IgD-negative memory B cell (primary cell): ENCODE measurements around the gene AMD1. TPM values are rescaled to one million over a fixed set of nuclear protein-coding genes. Genes with fewer than 3 reads are reported as not detected.
"Not testable (repeated sequence)": the region's sequence is repeated elsewhere in the genome, so short reads cannot be mapped to it uniquely, and the experiment has no call there.

ENCODE experiments used
- H3K27ac Mint-ChIP-seq, 3 donors: one replicate each; pipeline ENCODE4 v1.8.0; 2020 to 2022; ENCODE audit warnings: mild to moderate bottlenecking in 3 of 3, mixed read lengths in 3 of 3, moderate library complexity in 1 of 3
- H3K27me3 Mint-ChIP-seq: one replicate; pipeline ENCODE4 v1.8.0; 2021; ENCODE audit warnings: mixed read lengths
- H3K36me3 Mint-ChIP-seq: one replicate; pipeline ENCODE4 v1.8.0; 2020; ENCODE audit warnings: mild to moderate bottlenecking, mixed read lengths
- H3K4me1 Mint-ChIP-seq, 3 donors: one replicate each; pipeline ENCODE4 v1.8.0; 2020 to 2022; ENCODE audit warnings: mixed read lengths in 3 of 3, mild to moderate bottlenecking in 1 of 3
- H3K4me3 Mint-ChIP-seq, 4 donors: one replicate each; pipeline ENCODE4 v1.8.0; 2020 to 2022; ENCODE audit warnings: mild to moderate bottlenecking in 4 of 4, mixed read lengths in 4 of 4, moderate library complexity in 3 of 4
- H3K9me3 Mint-ChIP-seq, 3 donors: one replicate each; pipeline ENCODE4 v1.8.0; 2020 to 2021; ENCODE audit warnings: mixed read lengths in 3 of 3, mild to moderate bottlenecking in 1 of 3
- polyA plus RNA-seq: library from polyadenylated mRNA; unstranded; fragments of 300-500 nt; fragmentation: Illumina TruSeq; gene quantifications from one replicate; pipeline ENCODE4 v1.2.3, GENCODE V29; 2021

AMD1 gene
- polyA plus RNA-seq, result 46.2 TPM

DNA sequence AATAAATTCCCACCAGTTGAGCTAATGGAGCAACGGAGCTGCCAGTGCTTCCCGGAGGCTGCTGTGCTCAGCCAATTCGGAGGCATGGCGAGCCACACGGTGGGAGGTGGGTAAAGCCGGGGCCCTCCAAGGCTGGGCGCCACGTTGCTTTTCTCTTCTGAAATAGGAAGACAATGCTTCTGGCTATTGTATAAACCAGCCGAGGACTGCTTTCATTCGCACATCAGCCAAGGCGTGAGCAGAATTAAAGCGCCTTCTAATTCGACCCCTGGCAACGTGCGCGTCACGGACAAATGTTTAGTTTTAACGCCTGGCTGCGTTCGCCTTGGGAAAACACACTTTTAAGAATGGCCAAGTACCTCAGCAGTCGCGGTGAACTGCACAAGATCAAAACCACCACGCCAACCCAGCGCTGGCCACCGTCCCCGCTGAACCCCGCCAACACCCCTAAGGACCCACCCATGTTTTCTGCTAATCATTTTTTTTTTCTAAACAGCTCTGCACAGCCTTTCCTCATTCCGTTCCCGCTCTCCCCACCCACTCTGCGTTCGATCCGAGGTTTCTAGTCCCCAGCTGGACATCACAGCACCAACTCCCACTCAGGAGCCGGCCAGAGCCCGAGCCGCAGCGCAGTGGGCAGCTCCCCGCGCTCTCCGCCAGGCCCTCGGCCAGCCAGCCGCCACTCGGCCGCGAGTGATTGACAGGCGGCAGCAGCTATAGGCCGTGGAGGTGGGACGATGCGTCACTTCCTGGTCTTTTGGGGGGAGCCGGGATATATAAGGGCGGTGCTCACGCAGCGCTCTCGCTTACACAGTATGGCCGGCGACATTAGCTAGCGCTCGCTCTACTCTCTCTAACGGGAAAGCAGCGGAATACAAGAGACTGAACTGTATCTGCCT is at the start of gene AMD1:
Gene AMD1, plus strand, starts transcription at position 805 of the 899 bp plus-strand sequence. CDS start 321 bp downstream, outside the sequence.
- Mint-ChIP-seq H3K27me3 (no peaks in the 10 kb centered on the region), H3K27ac (peak within 1 kb of the TSS; percentile 94 to 99 (median 96)), H3K9me3 (no peaks in the 10 kb centered on the region), H3K4me3 (peak within 1 kb of the TSS; percentile 94 to 100 (median 98)), H3K36me3 (no peaks in the 10 kb centered on the region), H3K4me1 (peaks cover 28 to 34% (median 29%) of the 10 kb centered on the region in 3 donors)

DNA sequence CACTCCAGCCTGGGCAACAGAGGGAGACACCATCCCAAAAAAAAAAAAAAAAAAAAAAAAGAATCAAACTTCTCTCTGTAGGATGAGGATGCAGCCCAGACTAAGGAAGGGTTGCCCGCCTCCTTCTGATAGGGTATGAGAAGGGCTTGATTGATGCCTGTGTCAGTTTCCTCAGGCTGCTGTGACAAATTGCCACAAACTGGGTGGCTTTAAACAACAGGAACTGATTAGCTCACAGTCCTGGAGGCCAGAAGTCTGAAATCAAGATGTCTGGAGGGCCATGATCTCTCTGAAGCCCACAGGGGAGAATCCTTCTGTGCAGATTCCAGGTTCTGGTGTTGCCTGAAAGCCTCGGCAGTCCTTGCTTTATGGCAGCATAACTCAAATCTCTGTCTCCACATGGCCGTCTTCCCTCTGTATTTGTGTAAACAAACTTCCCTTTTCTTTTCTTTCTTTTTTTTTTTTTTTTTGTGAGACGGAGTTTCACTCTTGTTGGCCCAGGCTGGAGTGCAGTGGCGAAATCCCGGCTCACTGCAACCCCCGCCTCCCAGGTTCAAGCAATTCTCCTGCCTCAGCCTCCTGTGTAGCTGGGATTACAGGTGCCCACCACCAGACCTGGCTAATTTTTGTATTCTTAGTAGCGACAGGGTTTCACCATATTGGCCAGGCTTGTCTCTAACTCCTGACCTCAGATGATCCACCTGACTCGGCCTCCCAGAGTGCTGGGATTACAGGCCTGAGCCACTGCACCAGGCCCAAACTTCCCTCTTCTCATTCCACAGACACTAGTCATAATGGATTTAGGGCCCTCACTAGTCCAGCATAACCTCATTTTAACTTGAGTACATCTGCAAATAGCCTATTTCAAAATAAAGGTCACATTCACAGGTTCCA is 48.1 kb upstream of the AMD1 start:
- Mint-ChIP-seq H3K4me1 (peaks cover 0 to 4% (median 3%) of the 10 kb centered on the region in 3 donors), H3K9me3 (peaks cover 0 to 1% (median 0%) of the 10 kb centered on the region in 3 donors), H3K4me3 (peak overlapping the region in 2 of 4 donors; percentile 39 to 68), H3K36me3 (no peaks in the 10 kb centered on the region), H3K27ac (peak overlapping the region in 1 of 3 donors; percentile 39), H3K27me3 (no peaks in the 10 kb centered on the region)

DNA sequence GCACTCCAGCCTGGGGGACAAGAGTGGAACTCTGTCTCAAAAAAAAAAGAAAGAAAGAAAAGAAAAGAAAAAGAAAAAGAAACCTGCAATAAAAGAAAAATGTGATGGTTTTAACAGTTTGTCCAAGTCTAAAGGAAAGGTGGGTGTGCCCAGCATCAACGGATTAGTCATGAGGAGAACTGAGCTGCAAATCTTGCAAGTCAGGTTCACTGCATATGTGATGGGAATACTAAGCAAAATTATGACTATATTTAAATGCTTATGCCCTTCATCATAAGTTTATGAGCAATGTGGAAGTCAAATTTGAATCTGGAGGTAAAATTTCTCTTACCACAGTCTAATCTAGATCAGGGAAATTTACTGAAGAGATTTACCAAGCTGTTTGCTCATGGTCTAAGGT is 46.2 kb upstream of the AMD1 start:
- Mint-ChIP-seq H3K4me3 (peak overlapping the region in 1 of 4 donors; percentile 43), H3K27me3 (no peaks in the 10 kb centered on the region), H3K36me3 (peaks cover 4% of the 10 kb centered on the region), H3K9me3 (peaks cover 0 to 1% (median 0%) of the 10 kb centered on the region in 3 donors), H3K4me1 (peaks cover 0 to 4% (median 3%) of the 10 kb centered on the region in 3 donors), H3K27ac (no peak overlapping the region)

DNA sequence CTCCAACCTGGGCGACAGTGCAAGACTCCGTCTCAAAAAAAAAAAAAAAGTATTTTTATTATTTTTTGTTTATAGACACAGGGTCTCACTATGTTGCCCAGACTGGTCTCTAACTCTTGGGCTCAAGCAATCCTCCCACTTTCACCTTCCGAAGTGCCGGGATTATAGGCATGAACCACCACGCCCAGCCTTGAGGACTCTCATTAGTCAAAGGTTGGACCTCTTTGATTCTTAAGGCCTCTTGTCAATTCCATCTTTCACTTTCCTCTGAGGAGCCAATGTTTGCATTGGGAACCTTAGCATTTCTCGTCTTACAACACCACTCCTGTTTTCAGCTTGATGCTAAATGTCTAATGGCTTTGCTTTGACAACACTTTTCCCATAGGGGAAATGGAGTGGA is 43.2 kb upstream of the AMD1 start:
- H3K4me3 Mint-ChIP-seq, result no peak overlapping the region
- H3K4me1 Mint-ChIP-seq, result peaks cover 0 to 1% (median under 1%) of the 10 kb centered on the region in 3 donors
- no peaks in the 10 kb centered on the region for H3K9me3 Mint-ChIP-seq
- peak overlapping the region in 1 of 3 donors; percentile 33 for H3K27ac Mint-ChIP-seq
- H3K27me3 Mint-ChIP-seq, result no peaks in the 10 kb centered on the region
- peaks cover 4% of the 10 kb centered on the region for H3K36me3 Mint-ChIP-seq

DNA sequence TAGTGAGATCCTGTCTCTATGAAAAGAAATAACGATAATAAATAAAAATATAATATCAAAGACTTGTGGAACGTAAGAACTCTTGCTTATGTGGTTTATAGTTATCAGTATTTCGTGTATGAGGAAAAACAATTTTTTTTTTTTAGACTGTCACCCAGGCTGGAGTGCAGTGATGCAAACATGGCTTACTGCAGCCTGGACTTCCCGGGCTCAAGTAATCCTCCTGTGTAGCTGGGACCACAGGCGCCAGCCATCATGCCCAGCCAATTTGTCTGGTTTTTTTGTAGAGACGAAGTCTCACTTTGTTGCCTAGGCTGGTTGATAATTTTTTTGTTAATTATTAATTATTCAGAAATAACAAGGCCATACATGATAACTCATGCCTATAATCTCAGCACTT is 40.8 kb upstream of the AMD1 start:
- Mint-ChIP-seq H3K4me3 (no peak overlapping the region), H3K36me3 (peaks cover 4% of the 10 kb centered on the region), H3K4me1 (no peaks in the 10 kb centered on the region), H3K27me3 (no peaks in the 10 kb centered on the region), H3K27ac (no peak overlapping the region), H3K9me3 (no peaks in the 10 kb centered on the region)

DNA sequence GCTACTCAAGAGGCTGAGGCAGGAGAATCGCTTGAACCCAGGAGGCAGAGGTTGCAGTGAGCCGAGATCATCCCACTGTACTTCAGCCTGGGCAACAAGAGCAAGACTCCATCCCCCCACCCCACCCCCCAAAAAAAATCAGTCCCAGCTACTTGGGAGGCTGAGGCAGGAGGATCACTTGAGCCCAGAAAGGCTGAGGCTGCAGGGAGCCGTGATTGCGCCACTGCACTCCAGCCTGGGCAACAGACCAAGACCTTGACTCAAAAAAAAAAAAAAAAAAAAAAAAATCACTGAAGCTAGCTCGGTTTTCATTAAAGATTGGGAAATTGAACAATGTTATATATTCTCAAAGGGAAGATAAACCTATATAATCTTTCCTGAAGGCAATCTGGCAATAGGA is 38.8 kb upstream of the AMD1 start:
- not testable (repeated sequence) for H3K4me3 Mint-ChIP-seq, H3K36me3 Mint-ChIP-seq, H3K4me1 Mint-ChIP-seq, H3K9me3 Mint-ChIP-seq, H3K27ac Mint-ChIP-seq, H3K27me3 Mint-ChIP-seq

DNA sequence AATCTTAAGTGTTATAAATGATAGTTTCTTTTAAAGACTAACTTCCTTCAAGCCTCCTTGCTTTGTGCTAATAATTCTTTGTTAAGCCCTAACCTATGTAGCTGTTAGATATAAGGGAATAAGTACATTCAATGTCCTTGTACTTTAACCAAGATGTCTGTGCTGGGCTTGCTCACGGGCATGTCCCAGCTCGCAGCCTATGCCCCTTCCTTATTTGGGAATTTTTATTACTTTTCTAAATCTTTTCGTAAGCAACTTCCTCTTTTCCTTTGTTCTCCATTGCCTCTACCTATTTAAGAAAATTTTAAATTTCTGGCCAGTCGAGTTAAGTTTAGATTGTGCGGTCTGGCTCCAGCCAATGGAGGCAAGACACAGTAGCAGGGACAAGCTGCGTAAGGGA is 33.3 kb upstream of the AMD1 start:
- no peaks in the 10 kb centered on the region for H3K9me3 Mint-ChIP-seq
- peak overlapping the region in 1 of 3 donors; percentile 31 for H3K27ac Mint-ChIP-seq
- no peaks in the 10 kb centered on the region for H3K27me3 Mint-ChIP-seq
- H3K4me1 Mint-ChIP-seq, result no peaks in the 10 kb centered on the region
- peaks cover 3% of the 10 kb centered on the region for H3K36me3 Mint-ChIP-seq
- no peak overlapping the region for H3K4me3 Mint-ChIP-seq

DNA sequence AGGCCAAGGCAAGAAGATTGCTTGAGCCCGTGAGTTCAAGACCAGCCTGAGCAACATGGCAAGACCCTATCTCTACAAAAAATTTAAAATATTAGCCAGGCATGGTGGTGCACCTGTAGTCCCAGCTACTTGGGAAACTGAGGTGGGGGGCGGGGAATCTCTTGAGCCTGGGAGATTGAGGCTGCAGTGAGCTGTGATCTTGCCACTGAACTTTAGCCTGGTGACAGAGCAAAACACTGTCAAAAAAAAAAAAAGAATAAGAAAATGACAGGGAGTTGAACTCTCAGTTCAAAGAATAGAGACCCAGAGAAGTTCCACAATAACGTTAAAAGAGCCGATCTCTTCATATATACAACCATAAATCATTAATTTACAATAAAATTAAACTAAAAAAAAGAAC is 24.8 kb upstream of the AMD1 start:
- H3K36me3 Mint-ChIP-seq, result peaks cover 3% of the 10 kb centered on the region
- no peaks in the 10 kb centered on the region for H3K4me1 Mint-ChIP-seq
- no peaks in the 10 kb centered on the region for H3K27me3 Mint-ChIP-seq
- H3K27ac Mint-ChIP-seq, result no peak overlapping the region
- H3K4me3 Mint-ChIP-seq, result no peak overlapping the region
- no peaks in the 10 kb centered on the region for H3K9me3 Mint-ChIP-seq

DNA sequence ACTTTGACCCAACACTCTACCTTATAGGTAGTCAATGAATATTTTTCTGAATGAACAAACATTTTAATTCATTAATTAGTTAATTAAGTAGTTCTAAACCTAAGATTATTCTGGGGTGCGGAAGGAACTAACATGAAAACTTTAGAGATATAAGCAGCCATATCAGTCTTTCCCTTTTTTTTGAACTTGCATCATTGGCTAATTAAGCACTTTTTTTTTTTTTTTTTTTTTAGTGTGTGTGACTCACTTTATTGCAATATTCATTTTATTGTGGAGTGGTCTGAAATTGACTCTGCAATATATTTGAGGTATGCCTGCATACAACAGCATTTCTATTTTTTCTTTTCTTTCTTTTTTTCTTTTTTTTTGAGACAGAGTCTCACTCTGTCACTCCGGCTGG is 21.8 kb upstream of the AMD1 start:
- H3K4me1 Mint-ChIP-seq, result no peaks in the 10 kb centered on the region
- no peak overlapping the region for H3K27ac Mint-ChIP-seq
- H3K27me3 Mint-ChIP-seq, result no peaks in the 10 kb centered on the region
- no peaks in the 10 kb centered on the region for H3K9me3 Mint-ChIP-seq
- H3K4me3 Mint-ChIP-seq, result no peak overlapping the region
- H3K36me3 Mint-ChIP-seq, result peaks cover 2% of the 10 kb centered on the region

DNA sequence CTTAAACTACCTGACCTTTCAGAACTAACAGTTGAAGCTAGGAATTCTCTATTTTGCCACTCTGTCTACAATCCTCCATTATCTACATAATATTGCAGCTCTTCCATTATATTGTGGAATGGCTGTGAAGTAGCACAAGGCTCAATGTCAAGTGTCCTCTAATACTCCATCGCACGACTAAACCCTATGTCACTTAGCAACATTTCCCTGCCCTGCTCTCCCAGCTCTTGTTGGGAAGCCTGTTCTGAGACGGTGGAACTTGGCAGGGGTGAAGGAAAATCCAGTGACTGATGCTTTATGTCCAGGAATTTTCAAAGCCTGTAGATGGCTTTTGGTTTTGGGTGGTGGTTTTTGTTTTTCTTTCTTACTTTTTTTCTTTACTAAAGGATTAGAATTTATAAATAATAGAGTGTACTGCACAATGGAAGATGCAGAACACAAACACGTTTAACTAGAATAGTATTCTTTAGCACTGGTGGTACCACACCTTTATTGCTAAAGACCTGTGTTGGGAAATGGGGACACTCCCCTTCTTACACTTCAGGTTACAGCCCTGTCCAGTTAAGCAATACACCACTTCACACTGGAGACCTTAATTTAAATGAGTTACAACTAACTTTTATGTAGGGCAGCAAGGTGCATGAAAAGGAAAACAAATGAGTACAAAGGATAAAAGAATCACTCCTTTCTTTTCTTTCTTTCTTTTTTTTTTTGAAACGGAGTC is 20.7 kb upstream of the AMD1 start:
- Mint-ChIP-seq H3K9me3 (no peaks in the 10 kb centered on the region), H3K27me3 (no peaks in the 10 kb centered on the region), H3K27ac (no peak overlapping the region), H3K4me3 (peak overlapping the region in 2 of 4 donors; percentile 9 to 16), H3K4me1 (no peaks in the 10 kb centered on the region), H3K36me3 (peaks cover 2% of the 10 kb centered on the region)

DNA sequence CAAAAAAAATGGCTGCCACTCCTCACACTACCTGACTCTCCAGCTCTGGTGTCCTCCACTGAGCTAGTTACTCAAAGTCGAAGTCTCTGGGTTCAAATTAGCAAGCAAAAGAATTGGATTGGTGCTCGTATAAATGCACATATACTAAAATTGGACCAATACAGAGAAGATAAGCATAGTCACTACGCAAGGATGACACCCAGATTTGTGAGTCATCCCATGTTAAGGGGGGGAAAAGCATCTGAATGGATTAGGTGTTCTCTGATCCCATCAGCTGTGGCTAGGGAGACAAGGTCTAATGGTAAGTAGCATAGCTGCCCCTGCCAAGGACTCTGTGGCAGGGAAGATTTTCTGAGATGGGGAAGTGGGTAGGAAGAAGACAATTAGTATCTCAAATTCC is 18.3 kb upstream of the AMD1 start:
- Mint-ChIP-seq H3K4me1 (peaks cover 0 to 4% (median 3%) of the 10 kb centered on the region in 3 donors), H3K27ac (no peak overlapping the region), H3K36me3 (peaks cover 2% of the 10 kb centered on the region), H3K9me3 (no peaks in the 10 kb centered on the region), H3K27me3 (no peaks in the 10 kb centered on the region), H3K4me3 (no peak overlapping the region)

DNA sequence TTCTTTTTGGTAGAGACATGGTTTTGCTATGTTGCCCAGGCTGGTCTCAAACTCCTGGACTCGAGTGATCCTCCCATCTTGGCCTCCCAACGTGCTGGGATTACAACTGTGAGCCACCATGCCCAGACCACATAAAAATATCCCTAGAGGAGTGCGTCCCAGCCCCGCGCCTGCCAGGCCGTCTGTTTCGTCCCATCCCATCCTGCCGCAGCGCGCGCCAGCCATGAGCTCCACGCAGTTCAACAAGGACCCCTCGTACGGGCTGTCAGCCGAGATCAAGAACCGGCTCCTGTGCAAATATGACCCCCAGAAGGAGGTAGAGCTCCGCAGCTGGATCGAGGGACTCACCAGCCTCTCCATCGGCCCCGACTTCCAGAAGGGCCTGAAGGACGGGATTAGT is 16.6 kb upstream of the AMD1 start:
- peak overlapping the region in 1 of 3 donors; percentile 14 for H3K27ac Mint-ChIP-seq
- no peaks in the 10 kb centered on the region for H3K9me3 Mint-ChIP-seq
- no peak overlapping the region for H3K4me3 Mint-ChIP-seq
- H3K4me1 Mint-ChIP-seq, result peaks cover 0 to 4% (median 3%) of the 10 kb centered on the region in 3 donors
- H3K27me3 Mint-ChIP-seq, result no peaks in the 10 kb centered on the region
- H3K36me3 Mint-ChIP-seq, result peaks cover 2% of the 10 kb centered on the region

DNA sequence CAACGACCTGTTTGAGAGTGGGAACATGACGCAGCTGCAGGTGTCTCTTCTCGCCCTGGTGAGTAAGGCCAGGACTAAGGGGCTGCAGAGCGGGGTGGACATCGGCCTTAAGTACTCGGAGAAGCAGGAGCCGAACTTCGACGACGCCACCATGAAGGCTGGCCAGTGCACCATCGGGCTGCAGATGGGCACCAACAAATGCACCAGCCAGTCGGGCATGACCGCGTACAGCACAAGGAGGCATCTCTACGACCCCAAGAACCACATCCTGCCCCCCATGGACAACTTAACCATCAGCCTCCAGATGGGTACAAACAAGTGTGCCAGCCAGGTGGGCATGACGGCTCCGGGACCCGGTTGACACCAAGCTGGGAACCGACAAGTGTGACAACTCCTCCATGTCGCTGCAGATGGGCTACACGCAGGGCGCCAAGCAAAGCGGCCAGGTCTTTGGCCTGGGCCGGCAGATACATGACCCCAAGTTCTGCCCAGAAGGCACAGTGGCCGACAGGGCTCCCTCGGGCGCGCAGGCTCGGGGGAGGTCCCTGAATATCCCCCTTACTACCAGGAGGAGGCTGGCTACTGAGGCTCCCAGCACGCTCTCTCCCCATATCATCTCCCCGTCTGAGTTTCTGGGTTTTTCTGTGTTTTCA is 15.9 kb upstream of the AMD1 start:
- Mint-ChIP-seq H3K4me1 (peaks cover 0 to 4% (median 3%) of the 10 kb centered on the region in 3 donors), H3K27ac (peak overlapping the region in 1 of 3 donors; percentile 79), H3K9me3 (no peaks in the 10 kb centered on the region), H3K27me3 (no peaks in the 10 kb centered on the region), H3K36me3 (peaks cover under 1% of the 10 kb centered on the region), H3K4me3 (peak overlapping the region in 2 of 4 donors; percentile 80 to 85)

DNA sequence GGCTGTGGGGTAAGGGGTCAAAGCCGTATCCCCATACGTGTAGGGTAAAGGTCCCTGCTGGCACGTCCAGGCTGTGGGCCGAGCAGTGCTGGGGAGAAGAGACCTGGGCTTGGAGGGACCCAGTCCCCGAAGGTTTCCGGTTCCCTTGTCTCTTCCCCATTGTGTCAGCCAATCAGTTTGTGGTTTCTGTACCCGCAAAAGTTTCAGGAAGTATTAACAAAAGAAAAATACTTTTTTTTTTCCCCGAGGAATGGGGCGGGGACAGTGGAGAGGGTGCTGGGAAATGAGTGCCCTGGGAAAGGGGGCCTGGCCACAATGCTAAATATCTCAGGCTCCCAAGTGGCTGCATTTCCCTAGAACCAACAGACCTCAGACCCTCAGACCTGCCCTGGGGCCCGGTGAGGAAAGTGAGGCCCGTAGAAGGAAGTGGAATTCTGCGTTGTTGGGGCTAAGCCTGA is 15.2 kb upstream of the AMD1 start:
- H3K9me3 Mint-ChIP-seq, result no peaks in the 10 kb centered on the region
- H3K36me3 Mint-ChIP-seq, result no peaks in the 10 kb centered on the region
- H3K27ac Mint-ChIP-seq, result peak overlapping the region in 1 of 3 donors; percentile 79
- H3K4me3 Mint-ChIP-seq, result peak overlapping the region in 3 of 4 donors; percentile 66 to 85 (median 80)
- peaks cover 0 to 4% (median 3%) of the 10 kb centered on the region in 3 donors for H3K4me1 Mint-ChIP-seq
- H3K27me3 Mint-ChIP-seq, result no peaks in the 10 kb centered on the region
